NB4 (cell line): ENCODE results near the gene DKK3.

ENCODE experiments used
- DNase-seq: peaks from one replicate; pipeline ENCODE4 v3.0.0; 2010; ENCODE audit warnings: low read depth
- H3K4me3 ChIP-seq: one replicate; pipeline ENCODE4 v1.5.1; 2011; ENCODE audit warnings: mild to moderate bottlenecking, low read depth, low read length, moderate library complexity
- MYC ChIP-seq: IDR thresholded peaks from 2 replicates; pipeline ENCODE4 v1.6.1; 2011; ENCODE audit warnings: low read depth, low read length
- POLR2A ChIP-seq: IDR thresholded peaks from 2 replicates; pipeline ENCODE4 v1.6.1; 2011; ENCODE audit warnings: mild to moderate bottlenecking; ENCODE audit not compliant: insufficient read length; ENCODE audit errors: extremely low read depth
- TF ChIP-seq, protein P1 (sequence below): IDR thresholded peaks from one replicate; pipeline ENCODE4 v1.5.1; 2012; ENCODE audit warnings: low read depth, low read length
- TF ChIP-seq, protein P2 (sequence below): IDR thresholded peaks from 2 replicates; pipeline ENCODE4 v1.6.1; 2011; ENCODE audit warnings: low read depth, low read length

The DKK3 gene

DNA sequence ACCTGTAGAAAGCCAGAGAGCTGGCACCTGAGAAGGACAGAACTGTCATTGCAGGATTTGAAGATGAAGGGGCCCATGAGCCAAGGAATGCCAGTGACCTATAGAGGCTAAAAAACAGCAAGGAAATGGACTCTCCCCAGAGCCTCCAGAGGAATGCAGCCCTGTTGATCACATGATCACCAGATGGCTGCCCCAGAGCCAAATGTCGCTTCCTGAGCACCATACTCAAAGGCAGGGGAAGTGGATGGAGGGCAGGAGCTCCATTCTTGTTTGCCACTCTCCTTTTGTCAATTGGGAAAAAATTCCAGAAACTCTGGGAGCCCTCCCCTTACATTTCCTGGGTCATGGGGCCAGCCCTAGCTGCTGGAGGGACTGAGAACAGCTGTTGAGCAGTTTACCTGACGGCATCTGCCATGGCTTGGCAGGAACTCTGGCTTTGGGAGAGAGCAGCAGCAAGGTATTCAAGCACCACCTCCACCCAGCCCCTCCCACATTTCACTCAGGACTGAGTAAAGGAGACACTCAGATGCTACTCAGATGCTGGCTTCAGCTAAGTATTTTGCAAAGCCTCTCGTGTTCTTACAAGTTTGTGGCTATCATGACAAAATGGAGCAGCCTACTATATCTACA lies 46.9 kb downstream of the DKK3 start:
- H3K4me3 ChIP-seq = no peak overlapping the region
- DNase-seq = no peak
- no peak for TF ChIP-seq MYC
- TF ChIP-seq, protein P1, sequence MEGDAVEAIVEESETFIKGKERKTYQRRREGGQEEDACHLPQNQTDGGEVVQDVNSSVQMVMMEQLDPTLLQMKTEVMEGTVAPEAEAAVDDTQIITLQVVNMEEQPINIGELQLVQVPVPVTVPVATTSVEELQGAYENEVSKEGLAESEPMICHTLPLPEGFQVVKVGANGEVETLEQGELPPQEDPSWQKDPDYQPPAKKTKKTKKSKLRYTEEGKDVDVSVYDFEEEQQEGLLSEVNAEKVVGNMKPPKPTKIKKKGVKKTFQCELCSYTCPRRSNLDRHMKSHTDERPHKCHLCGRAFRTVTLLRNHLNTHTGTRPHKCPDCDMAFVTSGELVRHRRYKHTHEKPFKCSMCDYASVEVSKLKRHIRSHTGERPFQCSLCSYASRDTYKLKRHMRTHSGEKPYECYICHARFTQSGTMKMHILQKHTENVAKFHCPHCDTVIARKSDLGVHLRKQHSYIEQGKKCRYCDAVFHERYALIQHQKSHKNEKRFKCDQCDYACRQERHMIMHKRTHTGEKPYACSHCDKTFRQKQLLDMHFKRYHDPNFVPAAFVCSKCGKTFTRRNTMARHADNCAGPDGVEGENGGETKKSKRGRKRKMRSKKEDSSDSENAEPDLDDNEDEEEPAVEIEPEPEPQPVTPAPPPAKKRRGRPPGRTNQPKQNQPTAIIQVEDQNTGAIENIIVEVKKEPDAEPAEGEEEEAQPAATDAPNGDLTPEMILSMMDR = no peak
- TF ChIP-seq, protein P2, sequence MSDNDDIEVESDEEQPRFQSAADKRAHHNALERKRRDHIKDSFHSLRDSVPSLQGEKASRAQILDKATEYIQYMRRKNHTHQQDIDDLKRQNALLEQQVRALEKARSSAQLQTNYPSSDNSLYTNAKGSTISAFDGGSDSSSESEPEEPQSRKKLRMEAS = no peak
- TF ChIP-seq POLR2A = no peak

DNA sequence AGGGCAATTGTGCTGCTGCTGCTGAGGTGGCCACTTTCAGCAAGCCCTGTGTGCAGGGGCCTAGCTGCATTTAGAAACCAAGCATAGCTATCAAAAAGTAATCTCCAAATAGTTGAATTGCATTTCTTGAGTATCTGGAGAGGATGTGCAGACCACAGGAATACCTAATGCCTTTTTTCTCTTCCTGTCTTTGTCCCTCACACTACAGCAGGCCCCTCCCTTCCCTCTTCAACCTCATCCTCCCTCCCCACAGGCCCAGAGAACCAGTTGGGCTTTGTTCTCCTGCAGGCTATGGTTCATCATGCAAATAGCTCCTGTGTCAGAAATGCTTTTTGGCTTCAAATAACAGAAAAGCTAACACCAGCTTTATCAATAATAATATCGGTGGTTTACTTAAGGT lies 47.7 kb downstream of the DKK3 start:
- H3K4me3 ChIP-seq = no peak overlapping the region
- TF ChIP-seq, protein P1 = no peak
- TF ChIP-seq MYC = no peak
- no peak for TF ChIP-seq POLR2A
- TF ChIP-seq, protein P2 = no peak
- DNase-seq = no peak

DNA sequence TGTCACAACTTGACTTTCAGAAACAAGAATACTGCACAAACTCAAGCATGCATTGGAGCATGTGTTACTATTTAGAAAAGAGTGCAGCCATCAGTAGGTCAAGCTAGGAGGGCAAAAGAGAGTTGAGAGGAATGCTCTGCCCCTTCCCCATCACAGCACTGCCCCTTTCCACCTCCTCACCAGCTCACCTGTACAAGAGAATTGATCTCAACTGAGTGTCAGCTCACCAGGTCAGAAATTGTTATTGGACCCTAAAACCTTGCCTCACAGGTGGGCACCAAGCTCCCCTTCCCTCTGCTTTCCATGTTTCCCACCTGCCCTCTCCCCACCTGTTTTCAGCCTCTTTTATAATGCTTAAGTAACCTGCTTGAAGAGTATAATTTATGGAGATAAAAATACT lies 48.8 kb downstream of the DKK3 start:
- DNase-seq = no peak
- TF ChIP-seq POLR2A (no peak), MYC (no peak)
- TF ChIP-seq, protein P2 = no peak
- TF ChIP-seq, protein P1 = no peak
- no peak overlapping the region for H3K4me3 ChIP-seq

DNA sequence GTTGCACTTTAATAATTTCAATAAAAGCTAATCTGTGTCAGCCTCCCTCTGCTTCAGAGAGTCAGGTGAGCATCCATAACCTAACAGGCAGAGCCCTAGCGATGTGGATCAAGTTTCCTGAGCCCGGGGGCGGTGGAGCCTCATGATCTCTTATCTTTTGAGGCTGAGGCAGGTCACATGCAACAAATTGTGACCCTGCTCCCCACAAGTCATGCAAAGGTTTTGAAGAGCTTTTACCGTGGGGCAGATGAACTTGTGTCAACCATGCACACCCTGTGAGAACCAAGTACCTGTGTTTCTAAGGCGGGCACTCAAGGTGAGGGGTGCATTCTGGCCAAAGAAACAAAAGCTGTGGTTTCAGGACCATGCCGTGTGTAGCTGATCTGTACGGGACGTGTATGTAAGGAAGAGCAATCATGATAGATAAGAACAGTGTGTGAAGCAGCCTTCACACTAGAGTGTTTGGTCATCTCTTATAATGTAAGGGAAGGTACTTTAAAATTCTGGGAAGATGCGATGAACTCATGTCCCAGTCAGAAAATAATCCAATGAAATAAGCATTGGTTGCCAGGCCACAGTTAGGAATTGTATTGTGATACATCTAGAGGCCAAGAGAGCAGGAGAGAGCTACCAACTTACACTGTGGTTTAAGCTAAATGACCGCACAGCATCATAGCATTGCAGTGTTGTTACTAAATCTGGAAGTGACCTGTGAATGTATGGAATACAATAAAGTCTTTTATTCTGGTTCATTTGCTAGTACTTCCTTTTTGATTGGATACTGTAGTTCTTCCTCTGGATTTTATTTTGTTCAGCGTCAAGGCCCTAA lies 49.8 kb downstream of the DKK3 start:
- no peak for TF ChIP-seq MYC
- TF ChIP-seq, protein P2 = no peak
- TF ChIP-seq, protein P1 = no peak
- TF ChIP-seq POLR2A = no peak
- no peak overlapping the region for H3K4me3 ChIP-seq

DNA sequence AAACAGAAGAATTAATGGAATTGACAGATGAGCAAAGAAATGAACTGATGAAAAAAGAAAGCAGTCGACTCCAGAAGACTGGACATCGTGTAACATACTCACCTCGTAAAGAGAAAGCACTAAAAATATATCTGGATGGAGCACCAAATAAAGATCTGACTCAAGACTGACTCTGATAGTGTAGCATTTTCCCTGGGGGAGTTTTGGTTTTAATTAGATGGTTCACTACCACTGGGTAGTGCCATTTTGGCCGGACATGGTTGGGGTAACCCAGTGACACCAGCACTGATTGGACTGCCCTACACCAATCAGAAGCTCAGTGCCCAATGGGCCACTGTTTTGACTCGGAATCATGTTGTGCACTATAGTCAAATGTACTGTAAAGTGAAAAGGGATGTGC lies 52.4 kb downstream of the DKK3 start:
- no peak overlapping the region for H3K4me3 ChIP-seq
- no peak for TF ChIP-seq POLR2A
- TF ChIP-seq, protein P1 = no peak
- TF ChIP-seq, protein P2 = no peak
- no peak for TF ChIP-seq MYC
- DNase-seq = no peak

More for the DNA sequence above, 49.8 kb downstream of the DKK3 start:
- no peak for DNase-seq
